HepG2 (cell line): Measurements from ENCODE around the gene FANCD2. TPM values are rescaled to one million over a fixed set of nuclear protein-coding genes. Genes with fewer than 3 reads are reported as not detected.
A peak's percentile ranks its signal among the peaks of the same experiment; 100 is the strongest.

Experiments used
- DMAP1 ChIP-seq: IDR thresholded peaks from 2 replicates; pipeline ENCODE4 v1.6.1; 2016
- HDAC1 ChIP-seq: sonication (generic); formaldehyde crosslinking; IDR thresholded peaks from 2 replicates; pipeline ENCODE4 v1.5.1; 2020; ENCODE audit warnings: mild to moderate bottlenecking, missing genetic modification reagents
- MXD4 ChIP-seq: IDR thresholded peaks from 2 replicates; pipeline ENCODE4 v1.6.1; 2016; ENCODE audit warnings: mild to moderate bottlenecking, missing biosample characterization, missing genetic modification reagents
- PAXIP1 ChIP-seq: sonication (generic); formaldehyde crosslinking; conservative IDR thresholded peaks from 2 replicates; pipeline ENCODE4 v1.4.0; 2020; ENCODE audit warnings: mild to moderate bottlenecking, missing genetic modification reagents, moderate library complexity
- PHF8 ChIP-seq: sonication (generic); formaldehyde crosslinking; IDR thresholded peaks from 2 replicates; pipeline ENCODE4 v1.5.0; 2020; ENCODE audit warnings: missing genetic modification reagents
- RAD21 ChIP-seq: fragments of 450-650 bp; formaldehyde crosslinking; IDR thresholded peaks from 2 replicates; pipeline ENCODE4 v1.5.0; 2020; ENCODE audit warnings: mild to moderate bottlenecking
- RBFOX2 ChIP-seq: fragments of 200-400 bp; formaldehyde crosslinking; IDR thresholded peaks from 2 replicates; pipeline ENCODE4 v1.6.1; 2017; ENCODE audit warnings: low read depth, mild to moderate bottlenecking, low read length
- ZGPAT ChIP-seq: IDR thresholded peaks from 2 replicates; pipeline ENCODE4 v1.6.1; 2016; ENCODE audit warnings: mild to moderate bottlenecking
- ZNF253 ChIP-seq: sonication (generic); formaldehyde crosslinking; IDR thresholded peaks from 2 replicates; pipeline ENCODE4 v1.8.0; 2022; ENCODE audit warnings: mild to moderate bottlenecking, missing genetic modification reagents, borderline replicate concordance
- polyA plus RNA-seq, 8 experiments: library from polyadenylated mRNA; depleted of rRNA in 3 of 8; stranded (reverse) in 7 of 8; unstranded in 1 of 8; fragments of >200 nt; fragmentation: Illumina TruSeq in 4 of 8; extraction: Trizol in 4 of 8; gene quantifications; 2 replicates each; pipeline versions ENCODE4 v1.2.1 to v1.2.3, GENCODE V29; 2011 to 2016; ENCODE audit warnings: low read depth in 4 of 8, missing spikeins in 1 of 8, mixed read lengths in 1 of 8; ENCODE audit not compliant: insufficient read depth in 1 of 8
- total RNA-seq, 5 experiments: library from RNA; depleted of rRNA; stranded (reverse); fragments of >200 nt; fragmentation: Illumina TruSeq; extraction: Trizol; gene quantifications; 2 replicates each; pipeline ENCODE4 v1.2.3, GENCODE V29; 2016; ENCODE audit warnings: low read depth in 1 of 5

Gene FANCD2
- total and polyA plus RNA-seq, 2 of the 13 experiments (the other 11 are each of a cell fraction or from before 2014, with no cell fraction given): 10.1 to 42.0 TPM

GRCh38 chr3:10010878-10011465 lies 15.3 kb upstream of the FANCD2 start (continued):
- TF ChIP-seq ZGPAT (peak; percentile 55; the same call in 1 of the 2 replicates), PAXIP1 (CRISPR knock-in tag) (0 out of 2 replicates have a peak, but pooled peaks have one; percentile 12), RAD21 (CRISPR knock-in tag) (peak; percentile 40; the same call in 1 of the 2 replicates), PHF8 (CRISPR knock-in tag) (peak; percentile 68; the same call in 1 of the 2 replicates), HDAC1 (peak; percentile 79), MXD4 (CRISPR knock-in tag) (0 out of 2 replicates have a peak, but pooled peaks have one; percentile 23), RBFOX2 (peak; percentile 57; the same call in 1 of the 2 replicates), ZNF253 (CRISPR knock-in tag) (no peak), DMAP1 (CRISPR knock-in tag) (peak; percentile 38; the same call in 1 of the 2 replicates)
